ENCODE results near the gene PPT1. TPM values are rescaled to one million over a fixed set of nuclear protein-coding genes. Genes with fewer than 3 reads are reported as not detected.

PPT1 gene
- total and polyA plus RNA-seq, 2 of the 13 experiments (the other 11 are each of a cell fraction or from before 2014, with no cell fraction given) = 129 TPM

GRCh38 chr1:40040511-40041465 is 56.3 kb downstream of the PPT1 start, which contains the start of gene CAP1 (continued):
- TF ChIP-seq KDM5A (IDR thresholded peaks at IDR 0.05; ENCODE audit: borderline replicate concordance, low read length) (peak; percentile 76), PAX8 (CRISPR knock-in tag; IDR thresholded peaks at IDR 0.05; ENCODE audit: borderline replicate concordance) (no peak), ARID2 (CRISPR knock-in tag; IDR thresholded peaks at IDR 0.05; ENCODE audit: borderline replicate concordance) (no peak), MATR3 (CRISPR knock-in tag; IDR thresholded peaks at IDR 0.05) (no peak), ZZZ3 (CRISPR knock-in tag; IDR thresholded peaks at IDR 0.05; ENCODE audit: borderline replicate concordance) (no peak; the same call in 1 of the 2 replicates), SAFB2 (CRISPR knock-in tag; IDR thresholded peaks at IDR 0.05; ENCODE audit: borderline replicate concordance, low read depth) (no peak), TOPORS (CRISPR knock-in tag; IDR thresholded peaks at IDR 0.05) (no peak), ZBTB38 (CRISPR knock-in tag; IDR thresholded peaks at IDR 0.05) (peak; percentile 28; the same call in 1 of the 2 replicates), MAFG (CRISPR knock-in tag; IDR thresholded peaks at IDR 0.05) (no peak), HES4 (CRISPR knock-in tag; IDR thresholded peaks at IDR 0.05; ENCODE audit: borderline replicate concordance) (no peak), ZGPAT (CRISPR knock-in tag; IDR thresholded peaks at IDR 0.05) (peak; percentile 56), ZNF232 (CRISPR knock-in tag; IDR thresholded peaks at IDR 0.05; ENCODE audit: borderline replicate concordance) (no peak), GFI1 (CRISPR knock-in tag; IDR thresholded peaks at IDR 0.05; ENCODE audit: borderline replicate concordance) (no peak), SAP130 (CRISPR knock-in tag; IDR thresholded peaks at IDR 0.05; ENCODE audit: low read depth) (peak; percentile 92), NFIB (CRISPR knock-in tag; IDR thresholded peaks at IDR 0.05; ENCODE audit: borderline replicate concordance) (no peak)
- TF ChIP-seq, protein P1, sequence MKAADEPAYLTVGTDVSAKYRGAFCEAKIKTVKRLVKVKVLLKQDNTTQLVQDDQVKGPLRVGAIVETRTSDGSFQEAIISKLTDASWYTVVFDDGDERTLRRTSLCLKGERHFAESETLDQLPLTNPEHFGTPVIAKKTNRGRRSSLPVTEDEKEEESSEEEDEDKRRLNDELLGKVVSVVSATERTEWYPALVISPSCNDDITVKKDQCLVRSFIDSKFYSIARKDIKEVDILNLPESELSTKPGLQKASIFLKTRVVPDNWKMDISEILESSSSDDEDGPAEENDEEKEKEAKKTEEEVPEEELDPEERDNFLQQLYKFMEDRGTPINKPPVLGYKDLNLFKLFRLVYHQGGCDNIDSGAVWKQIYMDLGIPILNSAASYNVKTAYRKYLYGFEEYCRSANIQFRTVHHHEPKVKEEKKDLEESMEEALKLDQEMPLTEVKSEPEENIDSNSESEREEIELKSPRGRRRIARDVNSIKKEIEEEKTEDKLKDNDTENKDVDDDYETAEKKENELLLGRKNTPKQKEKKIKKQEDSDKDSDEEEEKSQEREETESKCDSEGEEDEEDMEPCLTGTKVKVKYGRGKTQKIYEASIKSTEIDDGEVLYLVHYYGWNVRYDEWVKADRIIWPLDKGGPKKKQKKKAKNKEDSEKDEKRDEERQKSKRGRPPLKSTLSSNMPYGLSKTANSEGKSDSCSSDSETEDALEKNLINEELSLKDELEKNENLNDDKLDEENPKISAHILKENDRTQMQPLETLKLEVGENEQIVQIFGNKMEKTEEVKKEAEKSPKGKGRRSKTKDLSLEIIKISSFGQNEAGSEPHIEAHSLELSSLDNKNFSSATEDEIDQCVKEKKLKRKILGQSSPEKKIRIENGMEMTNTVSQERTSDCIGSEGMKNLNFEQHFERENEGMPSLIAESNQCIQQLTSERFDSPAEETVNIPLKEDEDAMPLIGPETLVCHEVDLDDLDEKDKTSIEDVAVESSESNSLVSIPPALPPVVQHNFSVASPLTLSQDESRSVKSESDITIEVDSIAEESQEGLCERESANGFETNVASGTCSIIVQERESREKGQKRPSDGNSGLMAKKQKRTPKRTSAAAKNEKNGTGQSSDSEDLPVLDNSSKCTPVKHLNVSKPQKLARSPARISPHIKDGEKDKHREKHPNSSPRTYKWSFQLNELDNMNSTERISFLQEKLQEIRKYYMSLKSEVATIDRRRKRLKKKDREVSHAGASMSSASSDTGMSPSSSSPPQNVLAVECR (CRISPR knock-in tag; IDR thresholded peaks at IDR 0.05; ENCODE audit: borderline replicate concordance) = peak; percentile 90
- TF ChIP-seq, protein P2, sequence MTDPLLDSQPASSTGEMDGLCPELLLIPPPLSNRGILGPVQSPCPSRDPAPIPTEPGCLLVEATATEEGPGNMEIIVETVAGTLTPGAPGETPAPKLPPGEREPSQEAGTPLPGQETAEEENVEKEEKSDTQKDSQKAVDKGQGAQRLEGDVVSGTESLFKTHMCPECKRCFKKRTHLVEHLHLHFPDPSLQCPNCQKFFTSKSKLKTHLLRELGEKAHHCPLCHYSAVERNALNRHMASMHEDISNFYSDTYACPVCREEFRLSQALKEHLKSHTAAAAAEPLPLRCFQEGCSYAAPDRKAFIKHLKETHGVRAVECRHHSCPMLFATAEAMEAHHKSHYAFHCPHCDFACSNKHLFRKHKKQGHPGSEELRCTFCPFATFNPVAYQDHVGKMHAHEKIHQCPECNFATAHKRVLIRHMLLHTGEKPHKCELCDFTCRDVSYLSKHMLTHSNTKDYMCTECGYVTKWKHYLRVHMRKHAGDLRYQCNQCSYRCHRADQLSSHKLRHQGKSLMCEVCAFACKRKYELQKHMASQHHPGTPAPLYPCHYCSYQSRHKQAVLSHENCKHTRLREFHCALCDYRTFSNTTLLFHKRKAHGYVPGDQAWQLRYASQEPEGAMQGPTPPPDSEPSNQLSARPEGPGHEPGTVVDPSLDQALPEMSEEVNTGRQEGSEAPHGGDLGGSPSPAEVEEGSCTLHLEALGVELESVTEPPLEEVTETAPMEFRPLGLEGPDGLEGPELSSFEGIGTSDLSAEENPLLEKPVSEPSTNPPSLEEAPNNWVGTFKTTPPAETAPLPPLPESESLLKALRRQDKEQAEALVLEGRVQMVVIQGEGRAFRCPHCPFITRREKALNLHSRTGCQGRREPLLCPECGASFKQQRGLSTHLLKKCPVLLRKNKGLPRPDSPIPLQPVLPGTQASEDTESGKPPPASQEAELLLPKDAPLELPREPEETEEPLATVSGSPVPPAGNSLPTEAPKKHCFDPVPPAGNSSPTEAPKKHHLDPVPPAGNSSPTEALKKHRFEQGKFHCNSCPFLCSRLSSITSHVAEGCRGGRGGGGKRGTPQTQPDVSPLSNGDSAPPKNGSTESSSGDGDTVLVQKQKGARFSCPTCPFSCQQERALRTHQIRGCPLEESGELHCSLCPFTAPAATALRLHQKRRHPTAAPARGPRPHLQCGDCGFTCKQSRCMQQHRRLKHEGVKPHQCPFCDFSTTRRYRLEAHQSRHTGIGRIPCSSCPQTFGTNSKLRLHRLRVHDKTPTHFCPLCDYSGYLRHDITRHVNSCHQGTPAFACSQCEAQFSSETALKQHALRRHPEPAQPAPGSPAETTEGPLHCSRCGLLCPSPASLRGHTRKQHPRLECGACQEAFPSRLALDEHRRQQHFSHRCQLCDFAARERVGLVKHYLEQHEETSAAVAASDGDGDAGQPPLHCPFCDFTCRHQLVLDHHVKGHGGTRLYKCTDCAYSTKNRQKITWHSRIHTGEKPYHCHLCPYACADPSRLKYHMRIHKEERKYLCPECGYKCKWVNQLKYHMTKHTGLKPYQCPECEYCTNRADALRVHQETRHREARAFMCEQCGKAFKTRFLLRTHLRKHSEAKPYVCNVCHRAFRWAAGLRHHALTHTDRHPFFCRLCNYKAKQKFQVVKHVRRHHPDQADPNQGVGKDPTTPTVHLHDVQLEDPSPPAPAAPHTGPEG (CRISPR knock-in tag; IDR thresholded peaks at IDR 0.05) = no peak
